Aorta (tissue), 5 donors: ENCODE measurements around the gene PCDHA10. TPM values are rescaled to one million over a fixed set of nuclear protein-coding genes. Genes with fewer than 3 reads are reported as not detected.
A peak's percentile ranks its signal among the peaks of the same experiment; 100 is the strongest.
"Not testable (repeated sequence)": the region's sequence is repeated elsewhere in the genome, so short reads cannot be mapped to it uniquely, and the experiment has no call there.

Source experiments
- ATAC-seq: fragments of 200-7000 bp; cut with Tn5 transposase; one replicate; pipeline ENCODE4 v1.9.1; 2022; ENCODE audit warnings: moderate library complexity; ENCODE audit not compliant: low FRiP score
- DNase-seq, 2 donors: peaks; one replicate each; pipeline ENCODE4 v3.0.0-alpha.2; 2020
- H3K27ac ChIP-seq, 2 donors: one replicate each; pipeline ENCODE4 v1.5.1; 2013; ENCODE audit warnings: low read length in 2 of 2, mild to moderate bottlenecking in 2 of 2, moderate library complexity in 2 of 2, control low read depth in 1 of 2, inconsistent platforms in 1 of 2, low read depth in 1 of 2
- H3K27me3 ChIP-seq, 2 donors: one replicate each; pipeline ENCODE4 v1.6.1; 2013; ENCODE audit warnings: control low read depth in 1 of 2, low read length in 1 of 2, mild to moderate bottlenecking in 1 of 2, moderate library complexity in 1 of 2; ENCODE audit not compliant: insufficient read depth in 2 of 2, control insufficient read depth in 1 of 2
- H3K36me3 ChIP-seq, 2 donors: one replicate each; pipeline ENCODE4 v1.6.1; 2013; ENCODE audit warnings: control low read depth in 1 of 2, low read length in 1 of 2, mild to moderate bottlenecking in 1 of 2; ENCODE audit not compliant: insufficient read depth in 2 of 2, control insufficient read depth in 1 of 2
- H3K4me1 ChIP-seq, 2 donors: one replicate each; pipeline ENCODE4 v1.6.1; 2013; ENCODE audit warnings: low read length in 2 of 2, control low read depth in 1 of 2, mild to moderate bottlenecking in 1 of 2, moderate library complexity in 1 of 2; ENCODE audit not compliant: insufficient read depth in 2 of 2, control insufficient read depth in 1 of 2
- H3K4me3 ChIP-seq, 2 donors: one replicate each; pipeline ENCODE4 v1.5.1; 2013; ENCODE audit warnings: low read length in 2 of 2, control low read depth in 1 of 2, mild to moderate bottlenecking in 1 of 2
- H3K9me3 ChIP-seq: one replicate; pipeline ENCODE4 v1.6.1; 2013; ENCODE audit warnings: mild to moderate bottlenecking, low read length; ENCODE audit not compliant: control insufficient read depth
- WGBS, 2 donors: extraction: QIAGEN DNeasy Blood & Tissue Kit; methylation state at CpG; one replicate each; pipeline ENCODE4 v1.1.7; 2013; 5-methylcytosine and 5-hydroxymethylcytosine counted together
- intact Hi-C, 2 donors: fragments of 100-400 bp; cut with DNase I; formaldehyde crosslinking; loops; one replicate each; pipeline versions ENCODE4 v1.14.2 to v1.15.0; 2022
- polyA plus RNA-seq, 2 donors: library from polyadenylated mRNA; stranded (reverse); fragments of 200-250 nt; gene quantifications; one replicate each; pipeline ENCODE4 v1.2.3, GENCODE V29; 2013
- total RNA-seq, 2 donors: library from RNA; stranded (reverse); fragmentation: NEBNext Ultra II Directional; extraction: Animal tissue kit (Norgen Biotek cat#: 25700); gene quantifications; one replicate each; pipeline ENCODE4 v1.2.1, GENCODE V29; 2021
- donor health status: healthy with polysubstance abuse.
- donor health status: Bipolar disorder and iron deficiency.
- donor health status: DM: no; HTN: no; CAD: no.
- donor health status: DM: no; HTN: no; CAD: no.
- donor health status: DM: yes; HTN: yes; CAD: no.

The PCDHA10 gene
- total and polyA plus RNA-seq, 4 donors = 0.03 to 0.69 (median 0.65) TPM; not detected in 1

DNA sequence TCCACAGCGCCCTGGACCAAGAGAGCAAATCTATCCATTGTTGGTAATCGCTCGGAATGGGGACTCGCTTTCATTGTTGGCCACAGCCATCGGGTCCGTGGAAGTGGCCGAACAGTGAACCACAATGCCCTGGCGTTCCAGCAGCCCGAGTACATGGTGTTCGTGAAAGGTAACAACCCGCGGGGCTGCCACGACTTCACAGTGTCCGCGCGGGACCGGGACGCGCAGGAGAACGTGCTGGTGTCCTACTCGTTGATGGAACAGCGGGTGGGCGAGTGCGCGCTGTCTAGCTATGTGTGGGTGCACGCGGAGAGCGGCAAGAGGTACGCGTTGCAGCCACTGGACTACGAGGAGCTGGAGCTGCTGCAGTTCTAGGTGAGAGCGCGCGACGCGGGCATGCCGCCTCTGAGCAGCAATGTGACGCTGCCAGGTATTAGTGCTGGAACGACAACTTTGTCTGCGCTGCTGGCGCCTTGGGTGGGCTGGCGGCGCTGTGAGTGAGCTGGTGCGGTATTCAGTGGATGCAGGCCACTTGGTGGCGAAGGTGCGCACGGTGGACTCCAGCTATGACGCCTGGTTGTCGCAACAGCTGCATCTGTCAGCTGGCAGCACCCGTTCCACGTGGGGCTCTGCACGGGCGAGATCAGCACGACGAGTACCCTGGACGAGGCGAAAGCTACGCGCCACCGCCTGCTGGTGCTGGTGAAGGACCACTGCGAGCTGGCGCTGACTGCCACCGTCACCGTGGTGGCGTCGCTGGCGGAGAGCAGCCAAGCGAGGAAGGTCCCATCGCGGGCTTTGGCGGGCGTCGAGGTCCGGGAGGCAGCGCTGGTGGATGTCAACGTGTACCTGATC lies 7.0 kb downstream of the PCDHA10 start:
- ATAC-seq (no peak), DNase-seq (no peak)
- Histone ChIP-seq H3K36me3 (no peaks in the 10 kb centered on the region), H3K4me3 (no peak overlapping the region), H3K9me3 (peaks cover 18% of the 10 kb centered on the region), H3K4me1 (no peaks in the 10 kb centered on the region), H3K27me3 (no peaks in the 10 kb centered on the region), H3K27ac (no peak overlapping the region)
- intact Hi-C loops = no loop called here
- 31 to 35% methylated on average over 75 to 76 of the region's 76 CpGs for WGBS, 2 donors

DNA sequence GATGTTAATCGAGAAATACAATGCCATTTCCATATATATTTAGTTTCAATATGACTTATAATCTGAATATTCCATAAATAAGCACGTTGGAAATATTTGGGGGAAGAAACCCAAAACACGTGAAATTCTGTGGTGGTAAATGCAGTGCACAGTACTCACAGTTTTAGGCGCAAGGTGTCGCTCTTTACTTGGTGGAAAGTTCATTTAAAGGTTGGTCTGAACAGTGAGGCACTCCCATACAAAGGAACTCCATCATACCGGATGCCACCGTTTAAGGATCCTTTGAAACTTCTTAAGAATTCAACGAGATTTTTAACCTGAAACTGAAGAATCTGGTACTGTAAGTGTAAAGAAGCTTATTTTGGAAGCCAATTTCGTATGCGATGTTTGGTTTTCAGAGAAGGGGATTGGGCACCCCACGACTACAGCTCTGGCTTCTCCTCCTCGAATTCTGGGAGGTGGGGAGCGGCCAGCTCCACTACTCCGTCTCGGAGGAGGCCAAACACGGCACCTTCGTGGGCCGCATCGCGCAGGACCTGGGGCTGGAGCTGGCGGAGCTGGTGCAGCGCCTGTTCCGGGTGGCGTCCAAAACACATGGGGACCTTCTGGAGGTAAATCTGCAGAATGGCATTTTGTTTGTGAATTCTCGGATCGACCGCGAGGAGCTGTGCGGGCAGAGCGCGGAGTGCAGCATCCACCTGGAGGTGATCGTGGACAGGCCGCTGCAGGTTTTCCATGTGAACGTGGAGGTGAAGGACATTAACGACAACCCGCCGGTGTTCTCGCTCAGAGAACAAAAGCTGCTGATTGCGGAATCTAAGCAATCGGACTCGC lies 13.2 kb downstream of the PCDHA10 start, which contains the start of gene PCDHA11:
PCDHA11 (plus strand) TSS at position 237 of the 834 bp plus-strand sequence; CDS start at position 384, 147 bp downstream.
- no peak within 1 kb of the TSS for H3K4me3 ChIP-seq
- H3K27me3 ChIP-seq = no peaks in the 10 kb centered on the region
- H3K9me3 ChIP-seq = peaks cover 14% of the 10 kb centered on the region

DNA sequence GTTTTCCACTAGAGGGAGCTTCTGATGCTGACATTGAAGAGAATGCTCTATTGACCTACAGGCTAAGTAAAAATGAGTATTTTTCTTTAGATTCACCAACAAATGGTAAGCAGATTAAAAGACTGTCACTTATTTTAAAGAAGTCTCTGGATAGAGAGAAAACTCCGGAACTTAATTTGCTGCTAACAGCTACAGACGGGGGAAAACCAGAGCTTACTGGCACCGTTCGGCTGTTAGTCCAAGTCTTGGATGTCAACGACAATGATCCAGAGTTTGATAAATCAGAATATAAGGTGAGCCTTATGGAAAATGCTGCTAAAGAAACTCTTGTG lies 13.8 kb downstream of the PCDHA10 start:
- Histone ChIP-seq H3K36me3 (no peaks in the 10 kb centered on the region), H3K27ac (no peak overlapping the region), H3K4me1 (no peaks in the 10 kb centered on the region), H3K4me3 (no peak overlapping the region), H3K9me3 (peaks cover 14% of the 10 kb centered on the region), H3K27me3 (no peaks in the 10 kb centered on the region)
- DNase-seq (no peak), ATAC-seq (no peak)
- WGBS, 2 donors = 45 to 50% methylated on average over 5 of the region's 5 CpGs
- intact Hi-C loops = no loop called here

More for the DNA sequence above, 13.2 kb downstream of the PCDHA10 start, which contains the start of gene PCDHA11:
- Histone ChIP-seq H3K4me1 (no peaks in the 10 kb centered on the region), H3K27ac (no peak within 1 kb of the TSS), H3K36me3 (no peaks in the 10 kb centered on the region)
- ATAC-seq (no peak), DNase-seq (no peak)
- intact Hi-C loops = no loop called here
- WGBS, 2 donors = 11 to 13% methylated on average over 41 of the region's 41 CpGs

DNA sequence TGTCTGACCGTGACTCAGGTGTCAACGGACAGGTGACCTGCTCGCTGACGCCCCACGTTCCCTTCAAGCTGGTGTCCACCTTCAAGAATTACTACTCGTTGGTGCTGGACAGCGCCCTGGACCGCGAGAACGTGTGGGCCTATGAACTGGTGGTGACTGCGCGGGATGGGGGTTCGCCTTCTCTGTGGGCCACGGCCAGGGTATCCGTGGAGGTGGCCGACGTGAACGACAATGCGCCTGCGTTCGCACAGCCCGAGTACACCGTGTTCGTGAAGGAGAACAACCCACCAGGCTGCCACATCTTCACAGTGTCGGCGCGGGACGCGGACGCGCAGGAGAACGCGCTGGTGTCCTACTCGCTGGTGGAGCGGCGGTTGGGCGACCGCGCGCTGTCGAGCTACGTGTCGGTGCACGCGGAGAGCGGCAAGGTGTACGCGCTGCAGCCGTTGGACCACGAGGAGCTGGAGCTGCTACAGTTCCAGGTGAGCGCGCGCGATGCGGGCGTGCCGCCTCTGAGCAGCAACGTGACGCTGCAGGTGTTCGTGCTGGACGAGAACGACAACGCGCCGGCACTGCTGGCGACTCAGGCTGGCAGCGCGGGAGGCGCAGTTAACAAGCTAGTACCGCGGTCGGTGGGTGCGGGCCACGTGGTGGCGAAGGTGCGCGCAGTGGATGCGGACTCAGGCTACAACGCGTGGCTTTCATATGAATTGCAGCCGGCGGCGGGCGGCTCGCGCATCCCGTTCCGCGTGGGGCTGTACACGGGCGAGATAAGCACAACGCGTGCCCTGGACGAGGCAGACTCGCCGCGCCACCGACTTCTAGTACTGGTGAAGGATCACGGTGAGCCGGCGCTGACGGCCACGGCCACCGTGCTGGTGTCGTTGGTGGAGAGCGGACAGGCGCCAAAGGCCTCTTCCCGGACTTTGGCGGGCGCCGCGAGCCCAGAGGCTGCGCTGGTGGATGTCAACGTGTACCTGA lies 14.8 kb downstream of the PCDHA10 start:
- no peak for ATAC-seq
- no peak overlapping the region for H3K4me3 ChIP-seq
- DNase-seq = no peak
- 35 to 36% methylated on average over 114 of the region's 114 CpGs for WGBS, 2 donors
- no peaks in the 10 kb centered on the region for H3K4me1 ChIP-seq
- no peak overlapping the region for H3K27ac ChIP-seq
- intact Hi-C loops = no loop called here
- H3K9me3 ChIP-seq = peaks cover 16% of the 10 kb centered on the region
- no peaks in the 10 kb centered on the region for H3K36me3 ChIP-seq
- no peaks in the 10 kb centered on the region for H3K27me3 ChIP-seq

DNA sequence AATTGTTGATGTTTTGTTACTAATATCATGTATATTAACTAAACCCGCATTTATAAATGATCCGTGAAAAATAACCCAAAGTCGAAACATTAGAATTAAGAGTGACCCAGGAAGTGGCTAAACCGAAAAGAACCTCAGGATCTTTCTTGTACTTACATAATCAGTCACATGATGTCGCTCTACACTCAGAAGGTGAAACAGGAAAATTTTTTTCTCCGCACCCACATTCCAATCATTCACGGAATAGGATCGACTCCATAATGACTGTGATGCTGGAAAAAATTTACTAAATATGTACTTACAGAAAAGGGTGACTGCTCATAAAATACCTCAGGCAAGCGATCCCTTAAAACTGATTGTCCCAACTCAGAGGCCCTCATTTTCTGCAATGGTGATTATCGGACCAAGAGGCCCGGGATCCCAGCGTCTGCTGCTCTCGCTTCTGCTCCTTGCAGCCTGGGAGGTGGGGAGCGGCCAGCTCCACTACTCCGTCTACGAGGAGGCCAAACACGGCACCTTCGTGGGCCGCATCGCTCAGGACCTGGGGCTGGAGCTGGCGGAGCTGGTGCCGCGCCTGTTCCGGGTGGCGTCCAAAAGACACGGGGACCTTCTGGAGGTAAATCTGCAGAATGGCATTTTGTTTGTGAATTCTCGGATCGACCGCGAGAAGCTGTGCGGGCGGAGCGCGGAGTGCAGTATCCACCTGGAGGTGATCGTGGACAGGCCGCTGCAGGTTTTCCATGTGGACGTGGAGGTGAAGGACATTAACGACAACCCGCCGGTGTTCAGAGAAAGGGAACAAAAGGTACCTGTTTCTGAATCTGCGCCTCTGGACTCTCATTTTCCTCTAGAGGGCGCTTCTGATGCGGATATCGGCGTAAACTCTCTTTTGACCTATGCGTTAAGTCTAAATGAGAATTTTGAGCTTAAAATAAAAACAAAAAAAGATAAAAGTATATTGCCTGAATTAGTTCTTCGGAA lies 19.7 kb downstream of the PCDHA10 start, which contains the start of gene PCDHA12:
PCDHA12 (plus strand) TSS at position 224 of the 981 bp plus-strand sequence; CDS start at position 389, 165 bp downstream.
- WGBS, 2 donors = 10 to 16% methylated on average over 47 of the region's 47 CpGs
- peak within 1 kb of the TSS in 1 of 2 donors; percentile 20 for H3K4me3 ChIP-seq

DNA sequence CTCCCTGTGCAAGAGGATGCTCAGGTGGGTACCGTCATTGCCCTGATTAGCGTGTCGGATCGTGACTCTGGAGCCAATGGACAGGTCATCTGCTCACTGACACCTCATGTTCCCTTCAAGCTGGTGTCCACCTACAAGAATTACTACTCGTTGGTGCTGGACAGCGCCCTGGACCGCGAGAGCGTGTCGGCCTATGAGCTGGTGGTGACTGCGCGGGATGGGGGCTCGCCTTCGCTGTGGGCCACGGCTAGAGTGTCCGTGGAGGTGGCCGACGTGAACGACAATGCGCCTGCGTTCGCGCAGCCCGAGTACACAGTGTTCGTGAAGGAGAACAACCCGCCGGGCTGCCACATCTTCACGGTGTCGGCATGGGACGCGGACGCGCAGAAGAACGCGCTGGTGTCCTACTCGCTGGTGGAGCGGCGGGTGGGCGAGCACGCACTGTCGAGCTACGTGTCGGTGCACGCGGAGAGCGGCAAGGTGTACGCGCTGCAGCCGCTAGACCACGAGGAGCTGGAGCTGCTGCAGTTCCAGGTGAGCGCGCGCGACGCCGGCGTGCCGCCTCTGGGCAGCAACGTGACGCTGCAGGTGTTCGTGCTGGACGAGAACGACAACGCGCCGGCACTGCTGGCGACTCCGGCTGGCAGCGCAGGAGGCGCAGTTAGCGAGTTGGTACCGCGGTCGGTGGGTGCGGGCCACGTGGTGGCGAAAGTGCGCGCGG lies 21.0 kb downstream of the PCDHA10 start:
- H3K36me3 ChIP-seq, ATAC-seq, H3K4me1 ChIP-seq, intact Hi-C loops, H3K27me3 ChIP-seq, H3K4me3 ChIP-seq, H3K27ac ChIP-seq, DNase-seq: not testable (repeated sequence)
- H3K9me3 ChIP-seq = peaks cover 16% of the 10 kb centered on the region
- WGBS, 2 donors = 31% methylated on average over 79 to 80 of the region's 80 CpGs

More for the DNA sequence above, 19.7 kb downstream of the PCDHA10 start, which contains the start of gene PCDHA12:
- no peak within 1 kb of the TSS for H3K27ac ChIP-seq
- H3K27me3 ChIP-seq = peaks cover 0 to 3% of the 10 kb centered on the region in 2 donors
- no peaks in the 10 kb centered on the region for H3K4me1 ChIP-seq
- peaks cover 23% of the 10 kb centered on the region for H3K9me3 ChIP-seq
- DNase-seq (no peak), ATAC-seq (no peak)
- H3K36me3 ChIP-seq = no peaks in the 10 kb centered on the region
- intact Hi-C loops = no loop called here

DNA sequence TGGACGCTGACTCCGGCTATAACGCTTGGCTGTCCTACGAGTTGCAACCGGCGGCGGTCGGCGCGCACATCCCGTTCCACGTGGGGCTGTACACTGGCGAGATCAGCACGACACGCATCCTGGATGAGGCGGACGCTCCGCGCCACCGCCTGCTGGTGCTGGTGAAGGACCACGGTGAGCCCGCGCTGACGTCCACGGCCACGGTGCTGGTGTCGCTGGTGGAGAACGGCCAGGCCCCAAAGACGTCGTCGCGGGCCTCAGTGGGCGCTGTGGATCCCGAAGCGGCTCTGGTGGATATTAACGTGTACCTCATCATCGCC lies 21.5 kb downstream of the PCDHA10 start:
- H3K27me3 ChIP-seq = peaks cover 0 to 3% of the 10 kb centered on the region in 2 donors

More for the DNA sequence above, 21.5 kb downstream of the PCDHA10 start:
- Histone ChIP-seq H3K36me3 (no peaks in the 10 kb centered on the region), H3K4me3 (no peak overlapping the region), H3K4me1 (no peaks in the 10 kb centered on the region), H3K9me3 (peaks cover 18% of the 10 kb centered on the region), H3K27ac (no peak overlapping the region)
- intact Hi-C loops = no loop called here
- DNase-seq (no peak), ATAC-seq (no peak)
- WGBS, 2 donors = 35 to 36% methylated on average over 37 of the region's 37 CpGs
